Small intestine (tissue), 7 donors: ENCODE results near the gene IRS1. TPM values are rescaled to one million over a fixed set of nuclear protein-coding genes. Genes with fewer than 3 reads are reported as not detected.

Experiments used
- DNase-seq, 2 donors: peaks; one replicate each; pipeline versions ENCODE4 v3.0.0 to v3.0.0-alpha.2; 2013
- FAIRE-seq: peaks from 2 replicates; lab custom pipeline; 2012; peaks lifted over from hg19 to GRCh38; lab: Jason Lieb, UNC
- H3K27ac ChIP-seq, 3 donors: one replicate each; pipeline ENCODE4 v1.5.1; 2013; ENCODE audit warnings: low read length in 2 of 3, mild to moderate bottlenecking in 2 of 3, control low read depth in 1 of 3, inconsistent platforms in 1 of 3, low read depth in 1 of 3, moderate library complexity in 1 of 3
- H3K27me3 ChIP-seq, 3 donors: one replicate each; pipeline ENCODE4 v1.6.1; 2013; ENCODE audit warnings: low read length in 3 of 3, inconsistent platforms in 1 of 3; ENCODE audit not compliant: control insufficient read depth in 3 of 3, insufficient read depth in 3 of 3
- H3K36me3 ChIP-seq, 3 donors: one replicate each; pipeline ENCODE4 v1.6.1; 2013; ENCODE audit warnings: low read length in 3 of 3, inconsistent platforms in 1 of 3, low read depth in 1 of 3, mild to moderate bottlenecking in 1 of 3, moderate library complexity in 1 of 3; ENCODE audit not compliant: control insufficient read depth in 3 of 3, insufficient read depth in 2 of 3
- H3K4me1 ChIP-seq, 3 donors: one replicate each; pipeline ENCODE4 v1.6.1; 2013; ENCODE audit warnings: low read length in 2 of 3, inconsistent platforms in 1 of 3, low read depth in 1 of 3, mild to moderate bottlenecking in 1 of 3, moderate library complexity in 1 of 3; ENCODE audit not compliant: control insufficient read depth in 3 of 3, insufficient read depth in 2 of 3
- H3K4me3 ChIP-seq, 3 donors: one replicate each; pipeline ENCODE4 v1.5.1; 2013; ENCODE audit warnings: low read length in 3 of 3, control low read depth in 1 of 3, inconsistent platforms in 1 of 3, low read depth in 1 of 3, mild to moderate bottlenecking in 1 of 3, moderate library complexity in 1 of 3
- H3K9me3 ChIP-seq, 2 donors: one replicate each; pipeline ENCODE4 v1.6.1; 2013; ENCODE audit warnings: low read depth in 1 of 2, low read length in 1 of 2; ENCODE audit not compliant: control insufficient read depth in 2 of 2, insufficient read depth in 1 of 2
- WGBS, 3 donors: extraction: QIAGEN DNeasy Blood & Tissue Kit; methylation state at CpG; one replicate each; pipeline ENCODE4 v1.1.7; 2013; 5-methylcytosine and 5-hydroxymethylcytosine counted together
- polyA plus RNA-seq, 4 donors: library from polyadenylated mRNA; stranded (reverse) in 3 of 4; unstranded in 1 of 4; fragments of 200-250 nt in 3 of 4; fragments of 120-200 nt in 1 of 4; gene quantifications; one replicate each; pipeline versions ENCODE4 v1.2.1 to v1.2.3, GENCODE V29; 2013
- donor health status: healthy with polysubstance abuse.
- donor health status: control.
- donor health status: control.
- donor health status: Bipolar disorder and iron deficiency.
- donor health status: healthy.

Gene IRS1
- polyA plus RNA-seq, 4 donors = 1.6 to 23.1 (median 5.2) TPM

DNA sequence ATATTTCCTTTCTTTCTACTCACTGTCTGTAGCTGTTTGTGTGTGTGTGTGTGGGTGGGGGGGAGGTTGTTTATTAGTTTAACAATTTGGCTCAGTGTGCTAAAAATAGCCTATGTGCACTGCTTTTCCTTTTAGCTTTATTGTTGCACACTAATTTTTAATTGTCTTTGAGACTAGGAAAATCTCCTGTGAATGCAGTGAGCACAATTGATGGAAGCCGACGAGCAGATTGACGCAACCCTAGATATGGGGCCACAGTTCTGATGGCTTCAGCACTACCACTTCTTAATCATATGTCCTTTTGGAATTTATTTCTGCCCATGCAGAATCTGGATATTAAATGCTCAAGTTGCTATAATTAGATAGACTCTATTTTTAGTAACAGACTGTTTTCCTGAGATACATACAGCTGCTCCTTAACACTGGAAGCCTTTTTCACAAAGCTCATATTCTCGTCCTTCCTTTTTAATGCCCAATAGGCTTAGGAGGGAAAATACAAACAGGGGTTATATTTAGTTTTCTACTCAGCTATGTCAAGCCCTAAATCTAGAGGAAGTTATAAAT is 109.1 kb downstream of the IRS1 start:
- no peaks in the 10 kb centered on the region for H3K36me3 ChIP-seq
- peaks cover 2 to 9% (median 3%) of the 10 kb centered on the region in 3 donors for H3K4me1 ChIP-seq
- WGBS, 3 donors = 41 to 82% (median 71%) methylated on average over 4 of the region's 4 CpGs
- no peaks in the 10 kb centered on the region for H3K27me3 ChIP-seq
- H3K27ac ChIP-seq = no peak overlapping the region
- H3K9me3 ChIP-seq = no peaks in the 10 kb centered on the region
- DNase-seq = no peak
- FAIRE-seq = no peak
- H3K4me3 ChIP-seq = no peak overlapping the region

DNA sequence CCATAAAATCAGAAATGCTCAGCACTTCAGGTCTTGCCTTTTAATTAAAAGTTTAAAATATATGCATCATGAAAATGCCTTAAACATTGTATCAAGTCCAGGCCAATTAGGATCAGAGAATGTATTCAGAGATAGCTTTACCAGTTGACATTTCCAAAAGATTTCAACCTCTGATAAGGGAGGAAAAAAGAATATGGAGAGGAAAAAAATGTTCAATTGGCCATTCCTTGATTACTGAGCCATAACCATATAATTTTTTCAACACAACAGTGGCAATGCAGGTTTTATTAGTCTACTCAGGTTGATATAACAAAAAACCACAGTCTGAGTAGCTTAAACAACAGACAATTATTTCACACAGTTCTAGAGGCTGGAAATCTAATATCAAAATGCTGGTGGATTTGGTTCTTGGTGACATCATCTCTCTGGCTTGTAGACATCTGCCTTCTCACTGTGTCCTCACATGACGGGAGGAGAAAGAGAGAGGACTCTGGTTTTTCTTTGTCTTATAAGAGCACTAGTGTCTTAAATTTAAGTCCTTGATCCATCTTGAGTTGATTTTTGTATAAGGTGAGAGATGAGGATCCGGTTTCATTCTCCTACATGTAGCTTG is 111.9 kb downstream of the IRS1 start:
- Histone ChIP-seq H3K4me3 (no peak overlapping the region), H3K36me3 (no peaks in the 10 kb centered on the region), H3K4me1 (no peaks in the 10 kb centered on the region), H3K27me3 (no peaks in the 10 kb centered on the region), H3K27ac (no peak overlapping the region), H3K9me3 (no peaks in the 10 kb centered on the region)
- WGBS, 3 donors = 82 to 93% (median 89%) methylated on average over 2 of the region's 2 CpGs
- FAIRE-seq = no peak
- DNase-seq = no peak

DNA sequence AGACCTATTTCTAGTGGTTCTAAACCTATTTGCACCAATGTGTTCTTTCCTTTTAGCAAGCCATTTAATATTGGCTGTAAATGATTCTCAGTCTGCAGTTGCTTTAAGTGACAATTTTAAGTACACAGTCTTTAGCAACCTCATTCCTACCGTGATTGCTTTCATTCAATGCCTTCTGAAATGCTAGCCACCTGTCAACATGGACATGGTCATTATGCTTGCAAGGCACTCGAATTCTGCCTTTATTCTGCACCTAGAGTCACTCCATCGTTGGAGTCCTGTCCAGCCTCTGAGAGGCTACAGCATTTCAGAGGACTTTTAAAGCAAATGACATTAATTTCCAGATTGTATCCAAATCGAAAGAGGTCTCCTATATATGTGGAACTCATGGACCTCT is 115.1 kb downstream of the IRS1 start:
- WGBS, 3 donors = 68 to 78% (median 78%) methylated on average over 4 of the region's 4 CpGs
- DNase-seq (no peak), FAIRE-seq (no peak)
- Histone ChIP-seq H3K4me3 (no peak overlapping the region), H3K36me3 (no peaks in the 10 kb centered on the region), H3K27ac (no peak overlapping the region), H3K4me1 (peaks cover 0 to 22% (median 5%) of the 10 kb centered on the region in 3 donors), H3K27me3 (no peaks in the 10 kb centered on the region), H3K9me3 (peaks cover 0 to 4% of the 10 kb centered on the region in 2 donors)

DNA sequence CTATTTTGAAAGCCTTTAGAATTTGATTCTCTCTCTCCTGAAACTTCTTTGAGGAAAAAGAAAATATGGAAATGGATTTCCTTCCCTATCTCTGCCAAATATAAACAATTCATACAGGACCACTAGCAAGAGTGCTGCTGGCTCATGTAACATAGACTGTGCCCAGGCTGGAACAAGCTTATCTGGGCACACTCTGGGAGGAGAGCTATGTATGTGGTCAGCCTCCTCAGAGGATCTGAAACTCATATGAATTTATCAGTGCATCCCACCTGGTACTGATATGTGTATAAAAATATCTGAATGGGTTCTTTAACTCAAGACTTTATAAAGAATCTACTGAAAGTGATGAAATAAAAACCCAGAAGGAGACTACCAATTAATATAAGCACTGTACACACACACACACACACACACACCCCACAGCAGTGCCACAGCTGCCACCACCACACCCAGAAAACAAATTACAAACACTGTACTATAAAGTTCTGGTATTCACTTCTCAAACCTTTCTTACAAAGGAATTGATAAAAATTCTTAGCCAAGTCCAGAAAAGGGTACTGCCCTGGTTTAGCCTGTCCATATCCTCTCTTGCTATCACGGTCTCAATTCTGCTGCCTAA is 115.6 kb downstream of the IRS1 start:
- Histone ChIP-seq H3K9me3 (peaks cover 0 to 4% of the 10 kb centered on the region in 2 donors), H3K4me3 (no peak overlapping the region), H3K36me3 (no peaks in the 10 kb centered on the region), H3K27ac (no peak overlapping the region), H3K27me3 (no peaks in the 10 kb centered on the region), H3K4me1 (peaks cover 0 to 26% (median 5%) of the 10 kb centered on the region in 3 donors)
- DNase-seq (no peak), FAIRE-seq (no peak)
- WGBS, 3 donors = 84 to 90% (median 89%) methylated on average over 1 of the region's 1 CpG

DNA sequence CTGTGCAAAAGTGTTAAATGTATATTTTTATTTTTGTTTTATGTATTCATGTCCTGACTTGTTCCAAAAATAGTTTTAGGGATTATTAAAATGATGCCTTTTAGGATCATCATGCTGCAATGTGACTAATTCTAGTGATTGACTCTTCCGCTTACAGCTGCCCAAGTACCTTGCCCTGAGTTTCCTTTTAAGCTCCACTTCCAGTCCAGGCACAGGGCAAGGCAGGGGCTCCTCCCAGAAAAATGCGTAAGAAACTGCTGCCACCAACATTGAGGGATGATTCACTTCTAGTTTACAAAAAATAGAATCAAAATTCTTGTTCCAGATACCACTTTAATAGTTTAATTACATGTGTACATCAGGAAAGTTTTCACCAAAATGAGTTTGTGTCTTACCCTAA is 116.4 kb downstream of the IRS1 start:
- H3K9me3 ChIP-seq = peaks cover 0 to 4% of the 10 kb centered on the region in 2 donors
- FAIRE-seq (no peak), DNase-seq (no peak)
- H3K36me3 ChIP-seq = no peaks in the 10 kb centered on the region
- no peak overlapping the region for H3K27ac ChIP-seq
- H3K4me3 ChIP-seq = no peak overlapping the region
- H3K27me3 ChIP-seq = no peaks in the 10 kb centered on the region
- WGBS, 3 donors = 77 to 84% (median 80%) methylated on average over 2 of the region's 2 CpGs
- peaks cover 0 to 31% (median 7%) of the 10 kb centered on the region in 3 donors for H3K4me1 ChIP-seq

Other genes with a start within 250 kb of the IRS1 start
- 10 to 100 TPM in 2 of 4 donors, 1 to 10 TPM in 2; 3.1 to 23.4 (median 8.7) TPM for gene RHBDD1, start 36.2 kb upstream of the IRS1 start, polyA plus RNA-seq